Endometrial microvascular endothelial cells (primary cell): ENCODE data around the gene GP1BA. TPM values are rescaled to one million over a fixed set of nuclear protein-coding genes. Genes with fewer than 3 reads are reported as not detected.

Experiments used
- in situ Hi-C: cut with HindIII; loops from 2 replicates; pipeline ENCODE4 v1.10.0; 2017; ENCODE audit warnings: low sequenced_read_pairs, low pct_unique_long_range_greater_than_20kb; ENCODE audit errors: inconsistent ontology term
- total RNA-seq: library from RNA; depleted of rRNA; stranded (reverse); fragments of >200 nt; gene quantifications from one replicate; pipeline ENCODE4 v1.2.3, GENCODE V29; 2015; ENCODE audit errors: inconsistent ontology term

GP1BA gene
- total RNA-seq, 1 donor from 2014 or later, result not detected

DNA sequence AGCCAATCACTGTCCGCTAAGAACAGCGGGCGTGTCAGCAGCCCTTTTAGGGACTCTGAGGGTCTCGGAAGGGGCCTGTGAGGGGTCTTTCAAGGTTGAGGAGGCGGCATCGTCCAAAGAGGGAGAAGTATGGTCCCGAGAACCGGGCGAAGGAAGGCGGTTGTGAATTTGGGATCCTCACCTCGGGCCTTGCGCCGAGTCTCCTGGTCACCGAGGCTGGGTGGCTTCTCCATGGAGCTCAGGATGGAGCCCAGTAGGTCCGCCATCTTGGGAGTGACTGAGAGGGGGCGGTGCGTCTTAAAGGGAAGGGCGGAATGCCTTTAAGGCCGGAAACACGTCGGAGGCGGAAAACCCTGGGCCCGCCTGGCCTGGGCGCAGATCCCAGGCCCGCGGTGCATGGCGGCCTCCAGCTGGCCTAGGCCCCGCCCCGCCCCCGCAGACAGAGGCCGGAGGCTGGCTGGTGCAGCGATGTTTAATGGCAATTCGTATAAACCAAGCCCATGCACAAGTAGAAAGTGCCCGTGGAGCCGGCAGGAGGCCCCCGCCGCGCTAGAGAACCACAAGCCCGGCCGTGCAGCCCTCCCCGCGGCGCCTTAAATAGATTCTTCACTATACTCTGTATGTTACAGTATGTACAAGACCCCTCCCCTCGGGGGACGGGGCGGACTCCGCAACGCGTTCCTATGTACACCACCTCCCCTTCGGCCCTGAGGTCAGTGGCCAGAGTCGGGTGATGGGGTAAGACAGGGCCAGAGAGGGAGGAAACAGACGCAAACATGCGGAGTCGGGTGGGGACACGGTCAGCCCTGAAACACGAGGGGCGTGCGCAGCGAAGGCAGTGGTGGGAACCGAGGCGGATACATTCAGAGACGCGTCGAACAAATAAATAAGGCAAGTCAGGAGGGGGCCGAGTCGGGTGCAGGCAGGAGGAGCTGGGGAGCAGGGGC is 35.7 kb downstream of the GP1BA start, which contains the start of gene SPAG7:
TSS of gene SPAG7 (minus strand) at position 279 of the 947 bp plus-strand sequence. CDS start at position 266, 13 bp downstream.
- in situ Hi-C loops, result no loop called here

DNA sequence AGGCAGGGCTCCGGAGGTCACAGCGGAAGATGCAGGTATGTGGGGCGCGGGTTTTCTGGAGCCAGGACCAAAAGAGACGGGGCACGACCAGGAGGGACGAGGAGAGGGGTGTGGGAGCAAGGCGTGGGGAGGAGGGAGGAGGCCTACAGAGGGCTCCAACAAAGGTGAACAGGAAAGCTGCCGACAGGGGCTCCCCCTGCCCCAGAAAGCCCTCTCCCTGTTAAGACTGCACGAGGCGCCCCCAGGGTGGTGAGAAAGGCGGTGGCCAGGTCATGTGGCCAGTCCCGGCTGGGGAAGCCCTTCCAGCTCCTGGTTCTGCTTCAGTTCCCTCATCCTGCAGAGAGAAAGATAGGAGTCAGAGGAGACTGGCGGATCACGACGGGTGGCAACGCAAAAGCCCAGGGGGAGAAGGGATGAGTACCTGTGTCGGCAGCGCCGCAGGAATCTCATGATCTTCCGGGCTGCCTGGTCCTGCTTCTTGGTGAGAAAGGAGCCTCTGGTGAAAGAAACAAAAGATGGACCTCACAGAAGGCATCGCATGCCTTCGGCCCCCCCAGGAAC is 36.5 kb downstream of the GP1BA start:
- in situ Hi-C loops, result no loop called here

DNA sequence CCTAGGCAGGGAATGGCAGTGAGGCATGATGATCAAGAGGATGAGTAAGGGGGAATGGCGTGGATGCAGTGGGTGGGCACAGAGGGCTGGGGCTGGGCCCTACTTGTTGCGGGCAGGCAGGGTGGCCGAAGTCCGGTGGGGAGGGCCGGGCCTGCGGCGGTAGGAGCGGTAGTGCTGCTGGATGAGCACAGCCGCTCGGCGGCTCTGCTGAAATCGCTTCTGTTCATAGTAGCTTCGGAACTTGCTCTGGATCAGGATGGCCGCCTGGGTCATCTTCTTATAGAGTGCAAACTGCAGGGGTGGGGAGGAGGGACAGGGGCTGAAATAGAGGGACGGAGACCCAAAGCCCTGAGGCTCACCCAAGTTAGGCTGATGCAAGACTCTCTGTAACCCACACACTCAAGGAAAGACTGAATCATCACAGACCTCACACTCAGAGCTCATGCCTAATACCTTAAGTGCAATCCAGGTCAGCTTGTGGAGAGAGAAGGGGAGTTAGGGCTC is 37.0 kb downstream of the GP1BA start:
- in situ Hi-C loops, result no loop called here

DNA sequence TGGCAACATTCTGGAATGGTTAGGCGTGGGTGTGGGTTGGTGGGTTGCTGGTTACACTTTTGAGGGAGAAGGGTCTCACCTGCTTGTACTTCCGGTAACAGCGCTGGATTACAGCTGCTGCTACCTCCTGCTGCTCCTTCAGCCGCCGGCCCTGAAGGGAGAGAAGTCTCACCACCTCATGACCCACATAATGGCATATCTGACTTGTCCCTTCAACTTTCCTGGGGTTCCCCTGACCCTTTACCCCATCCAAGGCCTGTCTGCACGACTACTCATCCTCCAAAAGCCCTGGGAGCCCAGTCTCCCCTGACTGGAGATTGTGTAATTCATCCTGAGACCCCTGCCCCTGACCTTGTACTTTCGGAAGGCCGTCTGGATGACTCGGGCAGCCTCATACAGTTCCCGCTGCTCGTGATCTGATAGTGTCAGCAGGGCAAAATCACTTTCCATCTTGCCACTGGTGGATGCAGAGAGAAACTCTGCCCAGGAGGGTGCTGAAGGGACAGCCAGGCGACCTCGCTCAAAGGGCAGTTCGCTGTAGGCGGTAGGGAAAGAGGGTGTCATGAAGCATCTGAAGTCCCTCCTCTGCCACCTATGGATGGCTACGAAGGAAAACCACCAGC is 37.6 kb downstream of the GP1BA start:
- in situ Hi-C loops, result no loop called here

DNA sequence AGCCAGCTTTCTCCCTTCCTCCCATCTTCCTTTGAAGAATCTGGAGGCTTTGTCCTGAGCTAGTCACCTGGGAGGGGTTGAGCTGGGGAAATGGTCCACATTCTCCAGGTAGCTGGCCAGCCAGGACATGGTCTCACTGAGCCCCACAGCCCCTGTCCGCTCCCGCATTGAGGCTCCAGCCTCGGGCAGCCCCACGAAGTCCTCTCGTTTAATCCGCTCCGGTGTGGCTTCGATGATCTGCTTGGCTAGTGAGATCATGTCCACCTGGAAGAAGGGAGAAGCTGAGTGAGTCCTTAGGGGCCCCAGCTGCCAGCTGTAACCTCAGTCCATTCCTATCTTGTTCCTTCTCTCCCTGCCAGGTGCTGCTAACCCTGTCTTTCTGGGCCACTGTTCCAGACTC is 38.2 kb downstream of the GP1BA start:
- in situ Hi-C loops, result no loop called here

DNA sequence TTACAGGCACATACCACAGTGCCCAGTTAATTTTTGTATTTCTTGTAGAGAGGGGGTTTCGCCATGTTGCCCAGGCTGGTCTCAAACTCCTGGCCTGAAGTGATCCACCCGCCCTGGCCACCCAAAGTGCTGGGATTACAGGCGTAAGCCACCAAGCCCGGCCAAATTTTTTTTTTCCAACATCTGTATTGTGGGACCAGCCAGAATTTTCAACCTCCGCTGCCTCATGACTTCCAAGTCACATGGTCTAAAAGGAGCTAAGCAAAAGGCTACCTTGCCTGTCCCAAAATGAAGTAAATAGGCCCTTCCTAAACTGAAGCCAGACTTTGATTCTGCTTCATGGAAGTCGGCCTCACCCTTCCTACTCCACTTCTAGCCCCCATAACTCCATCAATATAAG is 39.7 kb downstream of the GP1BA start:
- in situ Hi-C loops, result no loop called here

DNA sequence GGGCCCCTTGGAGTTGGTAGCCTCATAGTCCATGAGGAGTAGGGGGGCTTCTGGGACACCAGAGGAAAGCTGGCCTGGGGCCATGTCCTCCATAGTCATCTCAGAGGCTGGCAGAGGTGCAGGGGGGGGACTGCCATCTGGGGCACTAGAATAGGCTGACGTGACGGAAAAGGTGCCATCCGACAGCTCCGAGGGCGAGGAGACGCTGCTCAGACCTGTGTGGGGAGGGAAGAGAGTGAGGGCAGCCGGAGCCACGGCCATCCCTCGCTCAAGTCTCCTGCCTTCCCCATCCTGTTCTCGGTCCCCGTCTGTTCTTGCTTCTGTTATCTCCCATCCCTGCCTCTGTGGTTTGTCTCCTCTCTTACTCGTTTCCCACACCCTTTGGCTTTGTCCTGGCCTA is 40.2 kb downstream of the GP1BA start:
- in situ Hi-C loops, result no loop called here

DNA sequence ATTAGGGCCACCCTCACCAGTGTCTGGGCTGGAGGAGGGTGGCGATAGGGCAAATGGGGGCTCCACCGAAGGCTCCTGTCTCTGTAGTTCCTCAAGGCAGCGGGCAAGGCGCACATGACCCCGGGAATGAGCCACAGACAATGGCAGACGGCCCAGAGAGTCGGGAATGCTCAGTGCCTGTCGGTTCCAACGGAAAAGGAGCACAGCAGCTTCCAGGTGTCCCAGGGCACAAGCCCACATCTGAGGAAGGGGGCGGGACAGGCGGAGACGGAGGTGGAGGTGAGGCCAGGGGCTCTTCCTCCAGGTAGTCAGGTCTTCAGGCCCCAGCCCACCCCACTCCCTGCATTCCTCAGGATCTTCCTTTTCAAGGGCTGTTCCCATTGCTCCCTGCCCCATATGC is 40.7 kb downstream of the GP1BA start:
- in situ Hi-C loops, result no loop called here

DNA sequence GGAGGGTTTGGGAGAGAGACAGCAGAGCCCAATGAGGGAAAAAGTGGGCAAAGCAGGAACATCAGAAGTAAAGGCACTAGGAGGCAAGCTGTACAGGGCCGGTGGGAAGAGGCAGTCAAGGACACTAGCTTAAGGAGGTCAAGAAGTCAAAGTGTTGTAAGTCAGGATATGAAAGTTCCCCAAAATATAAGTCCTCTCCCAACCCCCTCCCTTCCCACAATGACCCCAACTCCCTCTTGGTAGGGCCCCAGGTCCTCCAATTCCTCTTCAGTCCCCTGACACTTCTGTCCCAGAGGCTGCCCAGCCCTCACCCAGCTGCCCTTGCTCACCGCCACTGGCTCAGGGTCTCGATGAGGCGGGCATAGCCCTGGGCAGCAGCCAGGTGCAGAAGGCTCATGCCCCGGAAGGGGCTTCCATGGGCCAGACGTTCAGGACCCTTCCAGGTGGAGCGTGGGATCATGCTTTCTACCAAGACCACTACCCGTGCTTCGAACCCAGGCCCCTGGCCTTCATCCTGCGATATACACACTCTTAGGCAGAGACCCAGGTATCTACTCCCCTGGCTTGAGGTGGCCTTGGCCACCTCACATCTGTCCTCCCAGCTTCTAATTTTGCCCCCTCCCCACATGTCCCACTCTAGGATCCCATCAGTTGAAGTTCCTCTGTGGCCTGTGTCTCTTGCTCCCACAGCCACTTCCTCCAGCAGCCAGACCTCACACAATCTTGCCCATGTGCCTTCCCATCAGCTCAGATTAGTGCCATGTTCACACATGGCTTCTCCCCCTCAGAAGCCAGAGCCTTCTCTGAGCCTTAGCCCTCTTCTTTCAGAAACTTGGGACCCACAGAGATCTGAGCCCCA is 41.4 kb downstream of the GP1BA start:
- in situ Hi-C loops, result no loop called here

DNA sequence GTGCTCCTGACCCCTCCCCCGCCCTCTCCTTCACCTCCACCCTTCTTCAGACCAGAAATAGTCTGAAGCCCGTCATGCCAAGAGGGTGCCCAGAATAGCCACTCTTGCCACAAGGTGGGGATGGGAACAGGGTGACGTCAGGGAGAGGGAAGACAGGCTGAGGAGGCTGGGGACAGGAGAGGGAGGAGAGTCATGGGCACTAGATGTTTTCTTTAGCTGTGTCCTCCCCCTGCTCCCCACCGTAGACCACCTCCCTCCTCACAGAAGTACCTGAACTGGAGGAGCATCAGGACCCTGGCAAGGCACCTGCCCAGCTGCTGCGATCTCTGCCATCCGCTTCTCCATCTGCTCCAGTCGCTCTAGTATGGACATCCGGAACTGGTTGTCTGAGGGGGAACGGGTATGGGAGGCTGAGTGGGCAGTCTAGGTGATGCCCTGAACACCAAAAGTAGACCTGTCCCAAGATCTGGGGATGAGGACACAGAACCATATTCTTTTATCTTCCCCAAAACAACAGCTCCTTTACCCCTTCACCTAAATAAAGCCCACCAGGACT is 42.1 kb downstream of the GP1BA start:
- in situ Hi-C loops, result no loop called here

DNA sequence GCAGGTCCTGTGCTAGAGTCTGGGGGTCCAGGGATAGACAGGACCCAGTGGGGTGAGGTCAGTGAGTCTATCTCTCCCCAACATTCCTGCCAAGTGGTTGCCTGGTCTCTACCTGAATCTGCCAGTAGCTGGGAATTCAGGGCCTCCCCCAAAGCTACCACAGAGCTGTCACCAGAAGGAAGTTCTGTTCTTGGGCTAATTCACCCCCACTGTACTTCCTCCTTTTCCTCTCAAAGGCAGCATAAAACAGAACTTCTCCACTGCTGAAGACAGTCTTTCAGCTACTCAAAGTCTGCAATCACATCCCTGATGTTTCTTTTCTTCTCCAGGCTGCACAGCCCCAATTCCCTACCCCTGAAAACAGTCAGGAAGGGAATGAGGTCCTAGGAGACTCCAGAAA is 46.6 kb downstream of the GP1BA start:
- in situ Hi-C loops, result no loop called here

DNA sequence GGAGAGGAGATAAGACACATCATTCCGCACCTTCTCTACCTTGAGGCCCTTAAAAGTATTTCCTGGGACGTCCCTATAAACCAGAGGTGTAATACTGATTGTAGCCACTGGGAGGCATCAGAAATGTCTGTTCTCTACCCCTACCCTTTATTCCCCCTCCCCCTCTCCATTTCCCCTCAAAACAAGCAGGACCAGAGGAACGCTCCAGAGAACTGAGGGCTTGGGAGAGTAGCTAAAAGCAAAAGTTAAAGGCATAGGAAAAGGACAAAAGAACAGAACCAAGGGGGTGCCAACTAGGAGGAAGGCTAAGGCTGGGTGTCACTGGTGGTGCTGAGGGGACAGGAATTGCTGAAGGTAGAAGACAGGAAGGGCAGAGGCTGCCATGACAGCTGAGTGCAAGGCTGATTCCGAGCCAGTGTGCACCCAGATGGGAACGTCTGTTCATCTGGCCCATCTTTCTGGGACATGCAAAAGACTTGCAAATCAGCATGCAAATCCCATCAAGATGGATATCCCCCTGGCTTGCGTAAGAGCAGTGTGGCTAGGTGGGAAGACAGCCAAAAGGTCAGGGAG is 48.7 kb downstream of the GP1BA start:
- in situ Hi-C loops, result no loop called here

DNA sequence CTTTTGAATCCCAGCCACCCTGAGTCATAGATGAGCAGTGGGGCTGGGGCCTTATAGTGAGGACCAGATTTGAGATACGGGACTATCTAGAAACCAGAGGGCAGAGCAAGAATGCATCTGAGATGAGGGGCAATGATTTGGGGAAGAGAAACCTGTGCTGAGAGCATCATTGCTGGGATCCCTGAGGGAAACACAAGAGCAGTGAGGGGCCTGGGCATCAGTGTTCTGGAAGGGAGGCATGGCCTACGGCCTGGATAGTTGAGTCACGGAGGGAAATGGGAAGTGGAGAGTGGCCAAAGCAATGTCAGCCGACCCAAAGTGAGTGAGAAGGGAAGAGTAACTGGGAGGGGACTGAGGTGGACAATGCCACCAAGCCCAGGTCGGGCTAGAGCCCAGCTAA is 50.2 kb downstream of the GP1BA start:
- in situ Hi-C loops, result no loop called here

Other genes starting within 250 kb of the GP1BA start
- gene PELP1, start 228.1 kb upstream of the GP1BA start, total RNA-seq, result 54.4 TPM
- 8.5 TPM for gene ARRB2, start 221.6 kb upstream of the GP1BA start, total RNA-seq
- 36.2 TPM for gene MED11, start 200.8 kb upstream of the GP1BA start, total RNA-seq
- gene ZMYND15, start 192.4 kb upstream of the GP1BA start, total RNA-seq, result not detected
- gene CXCL16, start 192.3 kb upstream of the GP1BA start, total RNA-seq, result 1.1 TPM
- gene TM4SF5, start 160.4 kb upstream of the GP1BA start, total RNA-seq, result not detected
- gene VMO1, start 145.9 kb upstream of the GP1BA start, total RNA-seq, result not detected
- gene GLTPD2, start 143.3 kb upstream of the GP1BA start, total RNA-seq, result not detected
- gene PSMB6, start 136.1 kb upstream of the GP1BA start, total RNA-seq, result 378 TPM
- 40.2 TPM for gene PLD2, start 125.1 kb upstream of the GP1BA start, total RNA-seq
- 36.4 TPM for gene MINK1, start 98.9 kb upstream of the GP1BA start, total RNA-seq
- gene C17orf107, start 32.7 kb upstream of the GP1BA start, total RNA-seq, result 0.46 TPM
- gene CHRNE, start 29.2 kb upstream of the GP1BA start, total RNA-seq, result 0.37 TPM
- 65.9 TPM for gene SLC25A11, start 7.8 kb downstream of the GP1BA start, total RNA-seq
- 48.5 TPM for gene RNF167, start 8.0 kb downstream of the GP1BA start, total RNA-seq
- gene PFN1, start 16.3 kb downstream of the GP1BA start, total RNA-seq, result 1,657 TPM
- not detected for gene ENO3, start 18.8 kb downstream of the GP1BA start, total RNA-seq
- 52.5 TPM for gene SPAG7, start 35.5 kb downstream of the GP1BA start, total RNA-seq
- 17.6 TPM for gene CAMTA2, start 55.4 kb downstream of the GP1BA start, total RNA-seq
- gene INCA1, start 65.2 kb downstream of the GP1BA start, total RNA-seq, result 0.09 TPM
- gene KIF1C, start 65.7 kb downstream of the GP1BA start, total RNA-seq, result 110 TPM
- gene SLC52A1, start 103.1 kb downstream of the GP1BA start, total RNA-seq, result not detected
- gene ZFP3, start 146.2 kb downstream of the GP1BA start, total RNA-seq, result 1.9 TPM
- 4.9 TPM for gene ZNF232, start 179.6 kb downstream of the GP1BA start, total RNA-seq
- not detected for gene USP6, start 183.8 kb downstream of the GP1BA start, total RNA-seq